Right renal pelvis (tissue), 4 donors: ENCODE data around the gene B4GALNT3. TPM values are rescaled to one million over a fixed set of nuclear protein-coding genes. Genes with fewer than 3 reads are reported as not detected.
"Not testable (repeated sequence)": the region's sequence is repeated elsewhere in the genome, so short reads cannot be mapped to it uniquely, and the experiment has no call there.

ENCODE experiments used
- DNase-seq, 4 donors: peaks; one replicate each; pipeline ENCODE4 v3.0.0-alpha.2; 2013; ENCODE audit warnings: low read depth in 4 of 4, low spot score in 3 of 4, missing footprints in 1 of 4
- polyA plus RNA-seq, 4 donors: library from polyadenylated mRNA; unstranded; fragments of 120-200 nt; gene quantifications; one replicate each; pipeline ENCODE4 v1.2.1, GENCODE V29; 2013; ENCODE audit not compliant: insufficient read length in 4 of 4

The B4GALNT3 gene
- 10 to 100 TPM; 14.3 to 16.7 (median 15.7) TPM for polyA plus RNA-seq

DNA sequence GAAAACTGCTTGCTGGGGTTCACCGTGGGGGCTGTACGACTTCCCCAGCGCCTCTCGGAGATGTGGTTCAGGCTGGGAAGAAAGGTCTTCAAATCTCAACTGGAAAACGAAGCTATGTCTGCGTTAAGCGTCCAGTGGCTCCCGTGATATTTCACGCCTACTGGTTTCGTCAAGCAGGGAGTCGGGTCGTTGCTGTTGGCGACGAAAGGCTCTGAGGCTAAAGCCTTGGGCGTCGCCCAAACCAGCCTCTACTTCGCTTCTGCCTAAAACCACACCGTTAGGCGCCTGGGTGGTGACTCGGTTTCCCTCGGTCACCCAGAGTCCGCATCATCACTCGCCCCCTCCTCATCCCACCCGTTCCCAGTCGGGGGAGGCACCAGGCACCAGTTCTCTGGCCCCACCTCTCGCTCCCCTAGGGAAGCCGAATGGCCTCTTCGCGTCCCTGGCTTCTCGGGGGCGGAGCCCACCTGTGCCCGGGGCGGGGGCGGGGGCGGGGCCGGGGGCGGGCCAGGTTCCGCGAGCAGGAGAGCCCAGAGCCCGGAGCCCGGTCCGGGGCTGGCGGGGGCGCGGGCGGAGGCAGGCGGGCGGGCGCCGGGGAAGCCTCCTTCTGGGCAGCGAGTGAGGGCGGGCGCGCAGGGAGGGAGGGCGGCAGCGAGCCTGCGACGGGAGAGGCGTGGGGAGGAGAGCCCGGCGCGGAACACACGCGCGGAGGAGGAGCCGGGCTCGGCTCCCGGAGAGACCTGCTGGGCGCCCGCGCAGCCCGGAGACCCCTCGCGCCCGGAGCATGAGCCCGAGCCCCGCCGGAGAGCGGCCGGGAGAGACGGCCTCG is at the start of gene B4GALNT3:
Gene B4GALNT3, plus strand, starts transcription at position 510 of the 829 bp plus-strand sequence. CDS start 438 bp downstream, outside the sequence.
- DNase-seq: peak in 2 of 4 donors; percentile 31 to 37

DNA sequence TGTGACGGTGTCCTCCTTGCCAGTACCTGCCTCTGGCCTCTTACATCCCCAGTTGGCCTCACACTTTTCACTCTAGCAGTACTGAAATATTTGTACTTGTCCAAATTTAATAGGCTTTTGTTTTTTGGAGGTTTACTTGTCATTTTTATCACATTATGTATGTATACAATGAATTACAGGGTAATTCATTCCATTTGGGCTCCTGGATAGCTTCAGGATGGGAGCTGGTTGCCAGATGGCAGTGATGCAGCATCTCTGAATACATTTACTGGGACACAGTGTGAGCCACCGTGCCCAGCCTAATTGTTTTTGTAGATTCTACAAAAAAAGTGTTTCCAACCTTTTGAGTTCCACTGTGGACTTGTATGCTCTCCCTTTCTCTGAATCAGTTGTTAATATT is 44.9 kb upstream of the B4GALNT3 start:
- no peak for DNase-seq

DNA sequence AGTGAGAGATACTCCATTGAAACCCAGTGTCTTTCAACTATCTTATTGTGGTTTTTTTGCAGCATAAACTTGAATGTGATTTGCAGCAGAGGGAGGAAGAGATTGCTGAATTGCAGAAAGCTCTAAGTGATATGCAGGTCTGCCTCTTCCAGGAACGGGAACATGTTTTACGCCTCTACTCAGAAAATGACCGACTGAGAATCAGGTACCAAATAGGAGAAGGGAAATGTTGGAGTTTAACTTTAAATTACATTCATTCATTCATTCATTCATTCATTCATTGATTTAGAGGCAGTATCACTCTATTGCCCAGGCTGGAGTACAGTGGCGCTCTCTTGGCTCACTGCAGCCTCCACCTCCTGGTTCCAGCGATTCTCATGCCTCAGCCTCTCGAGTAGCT is 41.3 kb upstream of the B4GALNT3 start:
- no peak for DNase-seq

DNA sequence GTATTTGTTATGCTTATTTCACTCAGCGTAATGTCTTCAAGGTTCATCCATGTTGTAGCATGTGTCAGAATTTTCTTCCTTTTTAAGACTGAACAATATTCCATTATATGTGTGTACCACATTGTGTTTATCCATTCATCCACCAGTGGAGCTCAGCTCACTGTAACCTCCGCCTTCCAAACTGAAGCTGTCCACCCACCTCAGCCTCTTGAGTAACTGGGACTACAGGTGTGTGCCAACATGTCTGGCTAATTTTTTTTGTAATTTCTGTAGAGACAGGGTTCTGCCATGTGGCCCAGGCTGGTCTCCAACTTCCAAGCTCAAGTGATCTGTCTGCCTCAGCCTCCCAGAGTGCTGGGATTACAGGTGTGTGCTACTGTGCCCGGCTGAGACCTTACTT is 37.2 kb upstream of the B4GALNT3 start:
- DNase-seq: no peak

DNA sequence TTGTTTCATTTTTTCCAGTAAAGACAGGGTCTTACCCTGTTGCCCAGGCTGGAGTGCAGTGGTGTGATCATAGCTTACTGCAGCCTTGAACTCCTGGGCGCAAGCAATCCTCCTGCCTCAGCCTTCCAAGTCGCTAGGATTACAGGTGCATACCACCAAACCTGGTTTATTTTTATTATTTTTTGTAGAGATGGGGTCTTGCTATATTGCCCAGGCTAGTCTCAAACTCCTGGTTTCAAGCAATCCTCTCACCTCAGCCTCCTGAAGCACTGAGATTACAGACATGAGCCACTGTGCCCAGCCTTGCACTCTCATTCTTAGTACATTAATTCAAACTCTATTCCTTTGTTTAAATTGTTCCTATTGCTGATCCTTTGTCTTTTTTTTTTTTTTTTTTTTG is 24.0 kb upstream of the B4GALNT3 start:
- not testable (repeated sequence) for DNase-seq

DNA sequence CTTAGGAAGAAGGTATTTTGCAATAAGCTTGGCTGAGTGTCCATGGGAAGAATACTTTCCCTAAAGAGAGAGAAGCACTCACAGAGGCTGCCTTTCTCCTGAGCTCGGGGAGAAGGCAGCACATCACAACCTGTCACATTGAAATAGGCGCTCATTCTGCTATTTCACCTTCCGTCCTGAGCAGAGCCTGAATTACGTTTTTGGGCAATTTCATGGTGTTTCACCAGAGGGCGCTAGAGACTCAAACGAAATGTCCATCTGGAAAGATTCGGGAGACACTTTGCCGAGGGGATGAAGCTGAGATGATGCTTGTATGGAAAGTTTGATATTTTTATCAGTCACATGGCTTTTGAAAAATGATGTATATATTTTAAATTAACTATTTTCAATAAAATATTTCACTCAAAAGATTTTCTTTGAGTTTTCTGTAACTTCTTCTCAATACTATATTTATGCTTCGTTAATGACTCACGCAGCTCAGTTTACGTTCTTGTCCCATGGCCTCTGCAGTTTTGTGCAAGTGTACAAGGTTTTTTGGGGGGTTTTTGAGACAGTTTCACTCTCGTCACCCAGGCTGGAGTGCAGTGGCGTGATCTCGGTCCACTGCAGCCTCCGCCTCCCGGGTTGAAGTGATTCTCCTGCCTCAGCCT is 17.4 kb upstream of the B4GALNT3 start:
- peak in 1 of 4 donors; percentile 44 for DNase-seq

DNA sequence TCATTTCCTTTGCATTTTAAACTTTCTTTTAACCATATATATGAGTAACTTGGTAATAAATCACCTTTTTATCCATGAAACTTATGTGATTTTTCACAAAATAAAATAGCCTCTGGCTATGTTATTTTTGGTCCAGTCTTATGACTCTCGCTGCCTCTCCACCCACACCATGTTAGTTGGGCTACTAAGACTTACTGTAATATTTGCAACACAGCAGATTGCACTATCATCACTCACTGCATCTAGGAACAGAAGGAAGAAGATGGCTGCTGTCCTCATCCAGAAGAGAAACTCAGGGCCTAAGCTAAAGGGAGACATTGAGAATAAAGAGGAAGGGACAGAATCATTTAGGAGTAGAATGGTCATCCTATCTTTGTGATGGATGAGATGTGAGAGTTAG is 12.6 kb upstream of the B4GALNT3 start:
- no peak for DNase-seq

DNA sequence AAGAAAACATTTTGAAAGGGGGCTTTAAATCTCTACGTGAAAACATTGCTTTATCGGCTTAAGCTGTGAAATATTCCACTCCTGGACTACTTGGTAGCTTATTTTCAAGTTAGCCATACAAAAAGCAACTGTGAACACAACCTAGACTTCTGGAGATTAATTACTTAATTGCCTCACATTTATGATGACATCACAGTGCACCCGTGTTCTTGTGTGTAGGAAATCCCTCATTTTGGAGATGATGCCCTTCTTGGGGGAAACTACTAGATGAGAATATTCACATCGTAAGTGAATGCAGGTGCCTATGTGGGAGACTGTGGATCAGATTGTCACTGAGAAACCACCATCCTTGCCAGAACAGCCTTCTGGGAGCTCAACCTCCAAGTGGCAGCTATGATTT is 10.5 kb upstream of the B4GALNT3 start:
- DNase-seq: no peak

DNA sequence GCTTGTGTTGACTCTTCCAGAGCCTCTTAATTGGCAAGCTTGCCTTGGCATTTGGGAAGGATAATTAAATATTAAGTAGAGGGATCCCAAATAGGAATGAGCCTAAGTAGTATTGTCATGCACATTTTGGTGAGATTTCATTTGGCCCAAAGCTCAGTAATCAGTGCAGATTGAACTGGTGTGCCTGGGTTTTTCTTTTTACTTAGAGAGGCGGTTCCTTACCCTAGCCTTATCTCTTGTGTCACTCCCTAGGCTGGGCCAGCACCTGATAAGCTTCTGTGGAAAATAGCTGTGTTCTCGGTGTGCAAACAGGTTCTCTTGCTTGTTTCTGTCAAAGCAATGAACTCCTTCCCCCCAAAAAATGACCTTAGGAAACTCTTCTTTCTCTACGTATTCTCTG is 9.3 kb upstream of the B4GALNT3 start:
- DNase-seq: no peak

DNA sequence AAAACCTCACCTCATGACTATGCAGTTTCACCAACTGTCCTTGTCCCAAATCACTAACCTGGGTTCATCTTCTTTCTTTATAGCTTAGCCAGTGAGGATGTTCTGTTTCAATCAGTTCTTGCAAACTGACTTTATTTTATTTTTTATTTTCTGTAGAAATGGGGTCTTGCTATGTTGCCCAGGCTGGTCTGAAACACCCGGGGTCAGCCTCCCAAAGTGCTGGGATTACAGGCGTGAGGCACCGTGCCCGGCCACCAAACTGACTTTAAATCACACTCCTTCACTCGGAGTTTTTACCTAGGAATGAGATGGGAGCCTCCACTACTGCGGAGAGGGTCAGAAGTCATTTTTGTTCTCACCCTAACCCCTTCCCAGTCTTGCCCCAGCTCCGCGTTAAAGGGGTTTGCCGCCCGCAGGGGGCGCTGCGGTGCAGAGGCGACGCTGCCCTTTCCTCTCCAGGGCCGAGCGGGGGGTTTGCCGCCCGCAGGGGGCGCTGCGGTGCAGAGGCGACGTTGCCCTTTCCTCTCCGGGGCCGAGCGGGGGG is 7.0 kb upstream of the B4GALNT3 start:
- no peak for DNase-seq

DNA sequence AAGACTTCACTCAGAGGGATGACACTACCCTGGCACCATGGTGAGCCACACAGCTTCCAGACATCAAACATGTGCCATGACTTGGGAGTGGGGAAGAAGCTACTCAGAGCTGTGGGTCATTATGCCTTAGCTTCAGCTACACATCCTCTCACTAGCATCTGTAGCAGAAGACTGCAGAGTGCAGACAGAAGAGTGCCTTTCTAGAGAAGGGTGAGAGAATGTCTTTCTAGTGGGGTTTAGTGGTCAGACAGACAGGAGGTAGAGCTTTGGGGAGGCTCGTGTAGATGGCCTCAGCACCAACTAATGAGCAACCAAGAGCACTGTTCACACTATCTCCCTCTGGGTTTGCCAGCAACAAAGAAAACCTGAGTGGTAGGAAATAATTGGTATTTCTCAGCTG is 4.9 kb upstream of the B4GALNT3 start:
- DNase-seq: no peak

DNA sequence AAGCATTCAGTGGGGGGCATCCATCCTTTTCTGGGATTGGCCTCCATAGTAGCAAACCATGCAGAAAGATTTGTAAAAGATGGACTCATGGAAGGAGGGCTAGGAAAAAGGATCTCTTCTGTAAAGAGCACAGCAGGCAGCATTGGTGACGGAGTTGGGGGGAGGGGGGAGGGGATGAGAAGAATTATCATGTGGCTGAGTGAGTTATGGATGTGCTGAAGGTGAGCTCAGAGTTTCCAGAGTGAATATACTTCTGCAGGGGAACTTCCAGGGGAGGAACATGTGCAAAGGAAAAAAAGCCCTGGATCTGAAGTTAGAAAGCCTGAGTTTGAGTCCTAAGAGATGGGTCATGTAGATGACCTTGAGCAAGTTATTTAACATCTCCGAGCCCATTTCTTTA is 3.9 kb upstream of the B4GALNT3 start:
- DNase-seq: no peak

DNA sequence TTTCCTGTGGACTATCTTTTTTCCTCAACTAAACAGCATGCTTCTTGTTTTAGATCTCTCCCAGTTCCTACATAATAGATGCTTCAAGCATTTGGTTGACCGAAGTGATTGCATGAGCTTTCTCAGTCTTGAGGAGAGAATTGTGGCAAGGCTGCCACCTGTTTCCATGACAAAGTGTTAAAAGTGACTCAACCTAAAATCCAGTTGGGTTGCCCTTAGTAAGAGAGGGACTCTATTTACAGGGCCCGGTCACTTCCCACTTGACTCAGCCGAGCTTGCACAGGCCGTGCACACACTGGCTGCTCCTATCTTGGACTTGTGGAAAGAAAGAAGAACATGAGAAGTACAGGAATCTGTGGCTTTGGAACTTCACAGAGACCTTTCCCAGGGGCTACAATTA is 2.1 kb upstream of the B4GALNT3 start:
- no peak for DNase-seq

DNA sequence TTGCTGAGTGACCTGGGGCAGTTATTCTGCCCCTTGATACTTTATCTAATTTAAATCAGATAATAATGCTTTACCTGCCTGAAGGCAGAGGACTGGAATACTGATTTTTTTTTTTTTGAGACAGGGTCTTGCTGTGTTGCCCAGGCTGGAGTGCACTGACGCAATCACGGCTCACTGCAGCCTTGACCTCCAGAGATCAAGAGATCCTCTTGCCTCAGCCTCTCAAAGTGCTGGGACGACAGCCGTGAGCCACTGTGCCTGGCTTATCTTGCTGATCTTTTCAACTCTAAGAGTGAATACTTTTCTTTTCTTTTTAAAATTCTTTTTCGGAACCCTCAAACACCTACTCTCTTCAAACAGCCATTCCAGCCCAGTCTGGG is 699 bp upstream of the B4GALNT3 start:
- no peak for DNase-seq

DNA sequence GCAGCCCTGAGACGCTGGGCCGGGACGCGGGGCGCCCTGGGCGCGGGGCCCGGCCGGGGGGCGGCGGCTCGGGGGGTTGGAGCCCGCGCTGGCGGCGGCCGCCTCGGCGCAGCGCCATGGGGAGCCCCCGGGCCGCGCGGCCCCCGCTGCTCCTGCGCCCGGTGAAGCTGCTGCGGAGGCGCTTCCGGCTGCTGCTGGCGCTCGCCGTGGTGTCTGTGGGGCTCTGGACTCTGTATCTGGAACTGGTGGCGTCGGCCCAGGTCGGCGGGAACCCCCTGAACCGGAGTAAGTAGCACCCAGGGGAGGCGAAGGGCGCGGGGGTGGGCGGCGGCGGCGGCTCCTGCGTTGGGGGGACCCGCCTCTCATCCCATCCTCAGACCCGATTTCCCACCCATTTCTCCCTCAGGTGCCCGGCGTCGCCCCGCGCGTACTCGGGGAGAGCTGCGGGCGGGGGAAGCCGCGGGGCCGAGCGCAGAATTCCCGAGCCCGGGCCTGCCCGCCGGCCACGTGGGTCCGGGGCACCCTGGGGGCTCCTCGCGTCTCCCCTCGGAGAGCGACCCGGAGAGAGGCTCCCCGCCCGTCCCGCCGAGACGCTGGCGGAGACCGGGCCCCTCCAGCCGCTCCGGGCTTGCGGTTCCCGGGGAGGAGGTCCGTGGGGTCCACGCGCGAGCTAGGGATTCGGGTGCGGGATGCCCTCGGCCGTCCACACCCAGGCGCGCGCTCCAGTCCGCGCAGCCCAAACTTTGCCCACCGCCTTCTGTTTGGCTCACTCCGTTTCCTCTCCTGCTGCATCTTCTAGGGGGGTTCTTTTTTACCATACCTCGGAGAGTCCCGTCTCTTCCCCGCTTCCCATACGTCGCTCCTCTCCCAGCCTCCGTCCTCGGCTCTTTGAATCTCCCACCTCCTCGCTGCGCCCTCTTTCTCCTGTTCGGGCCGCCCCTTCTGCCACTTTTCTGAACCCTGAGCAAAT is 807 bp downstream of the B4GALNT3 start:
- DNase-seq: no peak

DNA sequence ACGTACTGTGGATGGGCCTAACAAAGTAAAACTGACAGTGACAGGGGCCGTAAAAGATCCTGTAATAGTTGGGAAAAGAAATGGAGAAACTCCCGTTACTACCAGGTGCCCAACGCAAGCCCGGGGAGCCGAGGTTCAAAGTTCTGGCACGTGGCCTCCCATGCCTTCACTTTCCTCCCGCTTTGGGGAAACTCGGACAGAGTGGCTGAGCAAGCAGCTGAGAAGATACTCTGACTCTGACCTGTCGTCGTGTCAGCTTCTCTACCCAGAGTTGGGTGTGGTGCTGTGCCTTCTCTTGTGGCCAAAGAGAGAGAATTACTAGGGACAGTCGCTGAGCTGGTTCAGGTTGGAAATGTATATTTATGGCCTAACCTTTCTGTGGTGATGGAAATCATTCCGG is 1.7 kb downstream of the B4GALNT3 start:
- no peak for DNase-seq

DNA sequence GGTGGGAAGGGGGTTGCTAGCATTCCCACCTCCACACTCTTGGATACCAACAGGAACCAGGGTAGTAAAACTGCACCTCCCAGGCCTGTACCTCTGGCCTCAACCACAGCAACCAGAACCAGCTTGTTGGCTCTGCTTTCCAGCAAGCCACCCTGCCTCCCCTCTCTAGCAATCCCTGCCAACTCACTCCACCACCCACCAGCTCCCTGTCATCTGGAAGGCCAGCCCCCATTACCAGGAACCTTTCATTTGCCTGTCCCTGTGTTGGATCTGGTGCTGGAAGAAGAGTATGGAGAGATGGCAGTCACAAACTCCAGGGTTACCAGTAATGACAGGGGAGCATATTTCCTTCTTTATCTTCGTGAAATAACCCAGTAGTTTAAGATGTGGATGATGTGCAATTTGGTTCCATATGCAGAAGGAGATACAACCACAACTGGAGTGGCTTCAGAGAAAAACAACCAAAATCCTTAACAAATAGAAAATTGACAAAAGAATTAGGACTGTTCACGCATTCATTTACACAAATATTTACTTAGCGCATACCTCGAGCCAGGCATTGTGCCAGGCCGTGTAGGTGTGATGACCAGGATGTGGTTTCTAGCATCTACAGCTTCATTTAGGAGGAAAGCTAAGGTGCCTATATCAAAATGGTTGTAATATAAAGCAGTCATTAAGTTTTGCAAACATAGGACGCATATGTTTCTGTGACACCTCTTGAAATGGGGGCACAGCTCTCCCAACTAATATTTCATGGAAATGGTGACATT is 3.4 kb downstream of the B4GALNT3 start:
- no peak for DNase-seq

DNA sequence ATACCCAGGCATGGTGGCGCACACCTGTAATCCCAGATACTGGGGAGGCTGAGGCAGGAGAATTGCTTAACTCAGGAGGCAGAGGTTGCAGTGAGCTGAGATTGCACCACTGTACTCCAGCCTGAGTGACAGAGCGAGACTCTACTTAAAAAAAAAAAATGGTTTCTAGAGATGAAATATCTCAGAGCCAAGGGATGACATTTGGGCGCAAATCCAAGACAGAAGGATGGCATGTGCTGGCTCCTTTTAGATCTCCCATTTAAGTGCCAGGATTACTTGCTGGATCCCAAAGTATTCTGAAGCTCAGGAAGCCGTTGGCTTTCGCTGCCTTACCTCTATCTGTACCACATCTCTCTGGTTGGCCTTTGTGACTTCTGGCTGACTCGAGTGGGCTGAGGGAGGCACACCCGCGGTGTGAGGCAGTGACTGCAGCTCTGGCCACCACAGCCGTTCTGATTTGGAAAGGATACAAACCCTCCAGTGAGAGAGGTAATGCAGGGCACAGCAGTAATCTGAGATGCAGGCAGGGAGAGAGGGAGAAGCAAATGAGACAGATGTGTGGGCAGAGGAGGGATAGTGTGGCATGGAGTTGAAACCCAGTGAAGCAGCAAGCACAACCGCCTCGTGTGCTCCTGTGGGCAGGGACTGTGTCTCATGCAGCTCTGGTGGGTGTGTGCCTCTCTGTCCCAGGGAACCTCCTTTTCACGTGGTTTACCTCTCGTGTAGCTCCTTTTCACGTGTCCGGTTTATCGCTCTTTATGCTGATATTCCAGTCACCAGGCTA is 4.9 kb downstream of the B4GALNT3 start:
- DNase-seq: peak in 2 of 4 donors; percentile 51 to 52

DNA sequence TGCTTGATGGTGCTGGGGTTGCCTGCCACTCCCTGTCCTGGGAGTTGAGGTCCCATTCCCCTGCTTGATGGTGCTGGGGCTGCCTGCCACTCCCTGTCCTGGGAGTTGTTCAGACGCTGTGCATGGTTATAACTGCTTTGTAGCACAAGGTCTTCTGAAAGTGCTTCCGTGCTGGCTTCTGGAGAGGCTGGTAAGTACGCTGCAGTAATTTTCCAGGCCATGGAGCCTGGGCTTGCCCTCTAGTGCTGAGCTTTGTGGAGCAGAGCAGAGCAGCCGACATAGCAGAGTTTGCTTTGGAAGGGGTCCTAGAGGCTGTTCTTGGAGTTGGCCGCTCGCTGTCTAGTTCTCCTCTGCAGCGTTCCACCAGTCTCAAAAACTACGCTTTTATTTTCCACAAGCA is 6.3 kb downstream of the B4GALNT3 start:
- peak in 1 of 4 donors; percentile 29 for DNase-seq
